Measurements from ENCODE around the gene KDM2B. TPM values are rescaled to one million over a fixed set of nuclear protein-coding genes. Genes with fewer than 3 reads are reported as not detected.

The KDM2B gene
- polyA plus RNA-seq, 2 of the 4 experiments (the other 2 are of a cell fraction), result 10.4 to 18.4 TPM

DNA sequence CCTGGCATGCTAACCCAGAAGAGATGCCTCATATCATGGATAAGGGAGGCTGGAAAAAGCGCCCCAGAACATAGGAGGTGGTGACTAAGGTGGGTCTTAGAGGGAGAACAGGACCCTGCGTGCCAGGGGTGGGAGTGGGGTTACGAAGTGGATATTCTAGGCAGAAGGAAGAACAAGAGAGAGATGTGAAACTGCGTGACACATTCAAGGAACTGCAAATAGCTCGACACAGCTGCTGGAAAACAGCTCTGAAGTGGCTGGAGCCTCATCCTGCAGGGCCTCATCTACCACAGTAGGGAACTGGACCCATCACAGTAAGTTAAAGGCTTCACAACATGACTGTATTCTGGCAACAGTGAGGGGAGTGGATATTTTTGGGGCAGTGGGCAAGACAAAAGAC, 119.8 kb downstream of the KDM2B start:
- no peak for DNase-seq (ENCODE audit: low read depth in 1 of 2, low spot score in 1 of 2)
- peaks cover 5% of the 10 kb centered on the region for H3K4me1 ChIP-seq
- H3K27ac ChIP-seq, result no peak overlapping the region
- no peak for FAIRE-seq
- H3K4me3 ChIP-seq, result no peak overlapping the region
- ChIA-PET POLR2A (no interaction called here), CTCF (interaction anchor here (0.9 to 5.6 kb wide), 4 partner anchors 18 to 164 kb away, joined by 4 to 40 read pairs (median 6); no protein-coding TSS in a partner anchor)
- TF ChIP-seq CEBPB (IDR thresholded peaks at IDR 0.05), result no peak
- TF ChIP-seq RCOR1 (IDR thresholded peaks at IDR 0.05; ENCODE audit: low read depth, low read length), result no peak
- TF ChIP-seq ESRRA (IDR thresholded peaks at IDR 0.05; ENCODE audit: borderline replicate concordance, low read length), result no peak
- no peak for TF ChIP-seq ZSCAN20 (CRISPR knock-in tag; IDR thresholded peaks at IDR 0.05)
- TF ChIP-seq TFCP2L1 (CRISPR knock-in tag; IDR thresholded peaks at IDR 0.05), result no peak
- no peak for TF ChIP-seq BHLHE40 (IDR thresholded peaks at IDR 0.05; ENCODE audit: low read depth, low read length)
- TF ChIP-seq HOXB5 (CRISPR knock-in tag; IDR thresholded peaks at IDR 0.05), result no peak
- TF ChIP-seq FOSB (CRISPR knock-in tag; IDR thresholded peaks at IDR 0.05), result no peak
- no peak for TF ChIP-seq MAZ (IDR thresholded peaks at IDR 0.05; ENCODE audit: borderline replicate concordance, low read depth, low read length)
- no peak for TF ChIP-seq REST (IDR thresholded peaks at IDR 0.05)
- no peak for TF ChIP-seq ZNF302 (CRISPR knock-in tag; IDR thresholded peaks at IDR 0.05)
- no peak for TF ChIP-seq MYC (IDR thresholded peaks at IDR 0.05; ENCODE audit: borderline replicate concordance, low read length)
- no peak overlapping the region for H3K4me2 ChIP-seq
- H3K9me3 ChIP-seq, result no peaks in the 10 kb centered on the region
- 0 out of 6 replicates have a peak, but pooled peaks of 1 of the 2 experiments have one; percentile 27 for ATAC-seq
- WGBS (ENCODE audit: missing lambda C conversion rate), result 92% methylated on average over 5 of the region's 5 CpGs

DNA sequence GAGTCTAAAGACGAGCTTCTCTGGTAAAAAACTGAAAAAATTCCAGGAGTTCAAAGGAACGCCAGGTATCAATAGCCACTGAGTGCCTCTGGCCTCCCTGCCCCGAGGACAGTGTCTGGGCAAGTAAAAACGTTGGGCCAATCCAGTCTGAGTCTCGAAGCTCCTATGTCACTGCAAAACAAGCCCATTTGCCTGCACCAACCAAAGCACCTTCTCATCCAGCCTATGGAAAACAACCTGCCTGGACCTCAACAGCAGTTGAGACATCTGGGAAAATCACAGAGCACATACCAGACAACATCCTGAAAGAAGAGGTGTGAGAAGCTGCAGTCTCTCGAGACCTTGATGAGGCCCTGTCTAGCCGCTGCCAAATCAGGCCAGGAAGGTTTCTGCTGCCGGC, 124.3 kb downstream of the KDM2B start:
- DNase-seq (ENCODE audit: low read depth in 1 of 2, low spot score in 1 of 2) (no peak), ATAC-seq (no peak), FAIRE-seq (no peak)
- POLR2A ChIA-PET, result no interaction called here
- CTCF ChIA-PET, result interaction anchor here (0.5 to 9.3 kb wide), 5 partner anchors 8 to 144 kb away, joined by 3 to 75 read pairs (median 4); no protein-coding TSS in a partner anchor
- Histone ChIP-seq H3K27ac (no peak overlapping the region), H3K4me2 (no peak overlapping the region), H3K9me3 (no peaks in the 10 kb centered on the region), H3K4me3 (no peak overlapping the region), H3K4me1 (no peaks in the 10 kb centered on the region)
- 86% methylated on average over 8 of the region's 8 CpGs for WGBS (ENCODE audit: missing lambda C conversion rate)
- TF ChIP-seq EHF (CRISPR knock-in tag; IDR thresholded peaks at IDR 0.05) (no peak), NR3C1 (IDR thresholded peaks at IDR 0.05) (no peak), ELK1 (IDR thresholded peaks at IDR 0.05; ENCODE audit: low read depth, low read length) (no peak), ZC3H11A (IDR thresholded peaks at IDR 0.05) (no peak), BHLHE40 (IDR thresholded peaks at IDR 0.05; ENCODE audit: low read depth, low read length) (no peak), SMC3 (IDR thresholded peaks at IDR 0.05) (no peak), HOXB5 (CRISPR knock-in tag; IDR thresholded peaks at IDR 0.05) (no peak), HOXA7 (CRISPR knock-in tag; IDR thresholded peaks at IDR 0.05) (no peak), ESRRA (IDR thresholded peaks at IDR 0.05; ENCODE audit: borderline replicate concordance, low read length) (no peak), ZNF302 (CRISPR knock-in tag; IDR thresholded peaks at IDR 0.05) (no peak), HMGXB4 (CRISPR knock-in tag; IDR thresholded peaks at IDR 0.05; ENCODE audit: borderline replicate concordance) (no peak), REST (IDR thresholded peaks at IDR 0.05) (no peak)
